Hindlimb muscle (tissue), 1 donor: Measurements from ENCODE around the gene ZNF646. TPM values are rescaled to one million over a fixed set of nuclear protein-coding genes. Genes with fewer than 3 reads are reported as not detected.

Source experiments
- DNase-seq: peaks from one replicate; pipeline ENCODE4 v3.0.0-alpha.2; 2013
- polyA plus RNA-seq: library from polyadenylated mRNA; unstranded; fragments of 120-200 nt; gene quantifications from one replicate; pipeline ENCODE4 v1.2.1, GENCODE V29; 2013; ENCODE audit not compliant: insufficient read length

ZNF646 gene
- polyA plus RNA-seq, 1 donor = 12.6 TPM

- DNase-seq = no peak
These were observed 57.2 kb downstream of the ZNF646 start for GRCh38 chr16:31131416-31131815.

- no peak for DNase-seq
These were observed 57.6 kb downstream of the ZNF646 start for GRCh38 chr16:31131841-31132271.

GRCh38 chr16:31132303-31132979 is 58.2 kb downstream of the ZNF646 start:
- no peak for DNase-seq

- no peak for DNase-seq
These were observed 58.9 kb downstream of the ZNF646 start for GRCh38 chr16:31133046-31133501.

Other genes starting within 250 kb of the ZNF646 start
- 32.7 TPM for gene BCL7C, start 180.3 kb upstream of the ZNF646 start, polyA plus RNA-seq
- gene CTF1, start 177.8 kb upstream of the ZNF646 start, polyA plus RNA-seq = 13.5 TPM
- gene FBXL19, start 150.8 kb upstream of the ZNF646 start, polyA plus RNA-seq = 10.3 TPM
- 9.8 TPM for gene ORAI3, start 125.4 kb upstream of the ZNF646 start, polyA plus RNA-seq
- gene SETD1A, start 116.7 kb upstream of the ZNF646 start, polyA plus RNA-seq = 15.1 TPM
- 12.6 TPM for gene HSD3B7, start 89.2 kb upstream of the ZNF646 start, polyA plus RNA-seq
- gene STX1B, start 63.8 kb upstream of the ZNF646 start, polyA plus RNA-seq = 1.2 TPM
- 48.7 TPM for gene STX4, start 40.9 kb upstream of the ZNF646 start, polyA plus RNA-seq
- gene ZNF668, start 182 bp upstream of the ZNF646 start, polyA plus RNA-seq = 11.2 TPM
- gene PRSS53, start 14.5 kb downstream of the ZNF646 start, polyA plus RNA-seq = 5.8 TPM
- gene VKORC1, start 20.4 kb downstream of the ZNF646 start, polyA plus RNA-seq = 59.1 TPM
- gene BCKDK, start 34.0 kb downstream of the ZNF646 start, polyA plus RNA-seq = 33.9 TPM
- gene KAT8, start 43.2 kb downstream of the ZNF646 start, polyA plus RNA-seq = 57.4 TPM
- gene PRSS8, start 61.3 kb downstream of the ZNF646 start, polyA plus RNA-seq = 0.48 TPM
- gene PRSS36, start 75.6 kb downstream of the ZNF646 start, polyA plus RNA-seq = 2.0 TPM
- 398 TPM for gene FUS, start 105.7 kb downstream of the ZNF646 start, polyA plus RNA-seq
- gene PYCARD, start 128.3 kb downstream of the ZNF646 start, polyA plus RNA-seq = 9.1 TPM
- 98.3 TPM for gene TRIM72, start 139.7 kb downstream of the ZNF646 start, polyA plus RNA-seq
- 2.3 TPM for gene PYDC1, start 142.7 kb downstream of the ZNF646 start, polyA plus RNA-seq
- gene ITGAM, start 185.6 kb downstream of the ZNF646 start, polyA plus RNA-seq = 4.7 TPM